NK-92 (cell line): Measurements from ENCODE around the gene BLOC1S3.
A peak's percentile ranks its signal among the peaks of the same experiment; 100 is the strongest.

Source experiments
- DNase-seq: peaks from one replicate; lab custom pipeline; 2025; ENCODE audit not compliant: unreplicated experiment; lab: John Stamatoyannopoulos, UW

The BLOC1S3 gene, protein sequence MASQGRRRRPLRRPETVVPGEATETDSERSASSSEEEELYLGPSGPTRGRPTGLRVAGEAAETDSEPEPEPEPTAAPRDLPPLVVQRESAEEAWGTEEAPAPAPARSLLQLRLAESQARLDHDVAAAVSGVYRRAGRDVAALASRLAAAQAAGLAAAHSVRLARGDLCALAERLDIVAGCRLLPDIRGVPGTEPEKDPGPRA

DNA sequence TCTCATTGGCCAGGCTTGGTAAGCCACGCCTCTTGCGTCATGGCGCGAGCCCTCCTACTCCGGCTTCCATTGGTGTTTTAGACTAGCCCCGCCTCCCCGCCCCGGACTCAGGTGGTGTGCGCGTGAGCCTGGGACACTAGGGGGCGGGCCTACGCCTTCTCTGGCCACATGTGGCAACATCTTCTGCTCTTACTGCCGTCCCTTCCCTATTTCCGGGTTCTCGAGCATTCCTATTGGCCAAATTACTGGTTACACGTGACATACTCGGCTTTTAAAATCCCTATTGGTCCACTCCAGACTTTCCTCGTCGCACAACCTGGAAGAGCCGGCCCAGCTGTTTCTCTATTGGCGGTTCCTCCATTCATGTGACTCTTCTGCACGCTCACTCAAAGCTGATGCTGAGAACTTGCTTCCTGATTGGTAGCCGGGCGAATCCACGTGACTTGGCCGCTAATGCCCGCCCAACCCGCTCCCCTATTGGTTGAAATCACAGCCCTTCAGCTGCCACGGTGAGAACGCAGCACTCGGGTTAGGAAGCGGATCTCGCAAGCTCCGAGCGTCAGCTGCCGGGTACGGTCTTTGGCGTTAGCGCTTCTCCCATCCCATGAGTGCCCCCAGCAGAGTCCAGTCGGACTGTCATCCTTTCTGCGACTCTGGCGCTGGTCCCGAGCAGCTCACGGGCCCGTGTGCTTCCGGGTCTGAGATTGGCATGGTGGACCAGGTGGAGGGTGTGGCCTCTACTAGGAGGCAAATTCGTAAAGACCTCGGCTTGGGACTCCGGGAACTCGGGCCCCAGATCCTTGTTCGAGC, at the start of gene BLOC1S3:
TSS of gene BLOC1S3 (plus strand) at position 523 of the 810 bp plus-strand sequence. CDS start 513 bp downstream, outside the sequence.
- peak; percentile 99 for DNase-seq

DNA sequence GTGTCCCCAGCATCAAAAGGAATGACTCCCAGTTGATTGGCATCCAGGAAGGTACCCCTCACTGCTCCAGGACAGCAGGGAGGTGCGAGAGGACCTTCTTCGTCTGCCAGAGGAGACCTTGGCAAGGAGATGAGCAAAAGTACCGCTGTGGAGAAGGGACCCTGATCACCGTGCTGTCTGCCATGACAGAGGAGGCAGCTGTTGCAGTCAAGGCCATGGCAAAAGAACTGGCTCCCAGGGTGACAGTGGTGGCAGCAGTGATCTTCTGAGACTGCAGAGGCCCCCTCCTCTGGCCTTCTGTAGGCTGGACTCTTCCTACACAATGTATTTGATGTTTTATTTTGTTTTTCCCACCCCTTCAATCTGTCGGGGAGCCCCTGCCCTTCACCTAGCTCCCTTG, 49.8 kb upstream of the BLOC1S3 start:
- DNase-seq: no peak

- no peak for DNase-seq
These were observed 48.3 kb upstream of the BLOC1S3 start for GRCh38 chr19:45130236-45130635.

- no peak for DNase-seq
These were observed 47.5 kb upstream of the BLOC1S3 start for GRCh38 chr19:45130888-45131615.

- DNase-seq: no peak
These were observed 44.9 kb upstream of the BLOC1S3 start for GRCh38 chr19:45133661-45134060.

GRCh38 chr19:45135176-45135885, 43.3 kb upstream of the BLOC1S3 start:
- no peak for DNase-seq

- DNase-seq: no peak
These were observed 41.9 kb upstream of the BLOC1S3 start for GRCh38 chr19:45136507-45137178.

- DNase-seq: no peak
These were observed 41.3 kb upstream of the BLOC1S3 start for GRCh38 chr19:45137179-45137761.

DNA sequence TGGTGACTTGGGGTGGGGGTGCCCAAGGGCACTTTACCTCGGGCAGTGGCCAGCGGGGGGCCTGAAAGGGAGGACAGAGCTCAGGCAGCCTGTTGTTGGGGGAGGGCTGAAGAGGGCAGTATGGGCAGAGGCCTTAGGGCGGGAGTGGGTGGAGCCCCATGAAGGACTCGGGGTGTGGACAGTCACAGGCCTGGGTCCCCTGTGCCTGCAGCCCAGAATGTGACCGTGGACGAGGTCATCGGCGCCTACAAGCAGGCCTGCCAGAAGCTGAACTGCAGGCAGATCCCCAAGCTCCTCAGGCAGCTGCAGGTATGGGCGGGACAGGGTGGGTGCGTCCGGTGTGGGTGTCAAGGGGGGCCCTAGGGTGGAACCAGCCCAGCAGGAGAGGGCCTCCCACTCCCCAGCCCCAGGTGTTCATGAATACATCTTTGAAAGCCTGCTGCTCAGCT, 40.3 kb upstream of the BLOC1S3 start:
- DNase-seq: no peak

GRCh38 chr19:45139286-45140143, 39.1 kb upstream of the BLOC1S3 start:
- DNase-seq: no peak

DNA sequence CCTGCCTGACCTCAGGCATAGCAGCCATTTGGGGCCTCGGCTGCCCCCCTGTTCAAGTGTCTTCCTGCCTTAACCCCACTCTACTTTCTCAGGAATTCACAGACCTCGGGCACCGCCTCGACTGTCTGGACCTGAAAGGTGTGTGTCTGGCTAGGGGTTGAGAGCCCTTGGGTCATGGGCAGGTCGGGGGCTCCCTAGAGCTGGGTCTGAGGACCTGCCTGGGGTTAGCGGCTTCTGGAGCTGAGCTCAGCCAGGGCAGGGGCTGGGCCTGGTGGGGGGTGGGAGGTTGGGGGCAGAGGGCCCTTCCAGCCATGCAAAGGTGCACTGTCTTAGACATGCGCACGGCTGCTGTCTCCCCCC, 38.5 kb upstream of the BLOC1S3 start:
- no peak for DNase-seq

DNA sequence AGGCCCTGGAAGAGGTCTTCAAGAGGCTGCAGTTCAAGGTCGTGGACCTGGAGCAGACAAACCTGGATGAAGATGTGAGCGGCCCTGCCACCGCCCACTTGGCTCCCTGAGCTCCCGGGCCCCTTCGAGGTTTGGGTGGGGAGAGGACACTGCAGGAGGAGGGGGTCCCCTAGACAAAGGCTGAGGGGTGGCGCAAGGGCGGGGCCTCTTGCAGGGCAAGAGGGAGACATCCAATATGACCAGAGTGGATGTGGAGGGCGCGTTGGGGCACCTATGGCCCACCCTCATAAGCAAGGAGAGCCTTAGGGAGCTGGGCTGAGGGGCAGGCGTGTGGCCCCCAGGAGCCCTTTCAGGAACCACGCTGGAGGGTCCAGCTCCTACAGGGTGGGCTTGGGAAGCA, 38.1 kb upstream of the BLOC1S3 start:
- no peak for DNase-seq

GRCh38 chr19:45141203-45141900, 37.2 kb upstream of the BLOC1S3 start:
- DNase-seq: no peak

DNA sequence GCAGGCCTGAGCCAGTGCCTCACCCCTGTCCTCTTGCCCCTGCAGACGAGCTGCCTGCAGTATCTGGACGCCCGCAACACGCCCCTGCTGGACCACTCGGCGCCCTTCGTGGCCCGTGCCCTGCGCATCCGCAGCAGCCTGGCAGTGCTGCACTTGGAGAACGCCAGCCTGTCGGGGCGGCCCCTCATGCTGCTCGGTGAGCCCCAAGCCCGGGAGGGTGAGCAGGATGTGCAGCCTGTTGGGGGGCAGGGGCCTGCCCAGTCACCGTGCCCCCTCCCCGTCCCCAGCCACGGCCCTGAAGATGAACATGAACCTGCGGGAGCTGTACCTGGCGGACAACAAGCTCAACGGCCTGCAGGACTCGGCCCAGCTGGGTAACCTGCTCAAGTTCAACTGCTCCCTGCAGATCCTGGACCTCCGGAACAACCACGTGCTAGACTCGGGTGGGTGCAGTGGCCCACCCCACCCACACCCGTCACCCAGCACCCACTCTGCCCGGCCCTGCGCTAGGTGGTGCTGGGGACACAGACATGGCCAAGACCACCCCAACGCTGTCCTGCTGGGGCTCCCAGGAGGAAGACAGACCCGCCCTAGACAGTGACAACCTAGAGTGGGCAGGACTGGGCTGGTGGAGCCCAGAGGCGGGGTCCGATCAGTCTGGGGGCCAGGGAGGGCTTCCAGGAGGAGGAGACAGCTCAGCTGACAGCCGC, 36.4 kb upstream of the BLOC1S3 start:
- DNase-seq: no peak

DNA sequence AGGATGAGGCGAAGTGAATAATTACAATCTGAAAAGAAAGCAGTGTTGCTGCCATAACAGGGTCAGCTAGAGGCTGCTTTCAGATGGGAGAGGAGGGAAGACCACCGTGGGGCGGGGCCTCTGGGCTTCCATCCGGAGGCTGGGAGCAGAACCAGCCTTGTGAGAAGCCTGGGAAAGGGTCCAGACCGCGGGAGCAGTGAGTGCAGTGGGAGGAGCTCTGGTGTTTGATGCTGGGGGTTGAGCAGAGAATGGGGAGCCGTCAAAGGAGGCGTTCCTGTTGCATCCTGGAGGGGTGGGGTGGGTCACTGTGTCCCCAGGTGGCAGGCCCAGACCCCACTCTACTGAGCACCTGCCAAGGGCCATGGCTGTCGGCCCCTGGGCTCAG, 35.9 kb upstream of the BLOC1S3 start:
- DNase-seq: no peak

- DNase-seq: no peak
These were observed 33.9 kb upstream of the BLOC1S3 start for GRCh38 chr19:45144431-45145269.
